Breast epithelium (tissue), 4 donors: ENCODE measurements around the gene FAM124A. TPM values are rescaled to one million over a fixed set of nuclear protein-coding genes. Genes with fewer than 3 reads are reported as not detected.
A peak's percentile ranks its signal among the peaks of the same experiment; 100 is the strongest.

Experiments
- DNase-seq, 2 donors: peaks; one replicate each; pipeline ENCODE4 v3.0.0-alpha.2; 2019; ENCODE audit warnings: low spot score in 2 of 2
- H3K27ac ChIP-seq, 2 donors: fragments of 200-600 bp; sonication (generic) in 1 of 2; one replicate each; pipeline ENCODE4 v1.5.1; 2016 to 2019; ENCODE audit warnings: mild to moderate bottlenecking in 1 of 2
- H3K27me3 ChIP-seq, 2 donors: fragments of 200-600 bp; sonication (generic) in 1 of 2; one replicate each; pipeline versions ENCODE4 v1.5.1 to v1.6.0; 2017 to 2019; ENCODE audit warnings: control low read depth in 1 of 2, mild to moderate bottlenecking in 1 of 2
- H3K36me3 ChIP-seq: fragments of 200-600 bp; one replicate; pipeline ENCODE4 v1.5.1; 2019
- H3K4me1 ChIP-seq, 2 donors: fragments of 200-600 bp; sonication (generic); one replicate each; pipeline ENCODE4 v1.5.1; 2016 to 2019; ENCODE audit warnings: control low read depth in 1 of 2
- H3K4me3 ChIP-seq, 3 donors: fragments of 200-600 bp; sonication (generic); 1 replicate in 2 of 3; 2 replicates in 1 of 3; pipeline ENCODE4 v1.5.1; 2016 to 2019; ENCODE audit warnings: mild to moderate bottlenecking in 3 of 3, moderate library complexity in 2 of 3
- H3K9me3 ChIP-seq, 2 donors: fragments of 200-600 bp; sonication (generic) in 1 of 2; one replicate each; pipeline ENCODE4 v1.5.1; 2016 to 2019; ENCODE audit warnings: control low read depth in 1 of 2
- CTCF ChIP-seq, 3 donors: fragments of 450-650 bp; IDR thresholded peaks; one replicate each; pipeline ENCODE4 v1.5.1; 2016 to 2017; ENCODE audit warnings: antibody characterized with exemption in 3 of 3, mild to moderate bottlenecking in 3 of 3, moderate library complexity in 3 of 3
- POLR2A ChIP-seq: fragments of 450-650 bp; IDR thresholded peaks from one replicate; pipeline ENCODE4 v1.6.1; 2016; ENCODE audit warnings: antibody characterized with exemption, mild to moderate bottlenecking, moderate library complexity
- POLR2AphosphoS5 ChIP-seq, 3 donors: sonication (generic); formaldehyde crosslinking; IDR thresholded peaks; one replicate each; pipeline ENCODE4 v1.6.1; 2017; ENCODE audit warnings: antibody characterized with exemption in 3 of 3
- intact Hi-C: fragments of 100-400 bp; cut with DNase I; formaldehyde crosslinking; loops from one replicate; pipeline ENCODE4 v1.15.1; 2023; ENCODE audit warnings: low total_unique reads
- total RNA-seq, 3 donors: library from RNA; depleted of rRNA; stranded (reverse); fragments of >200 nt; gene quantifications; one replicate each; pipeline ENCODE4 v1.1.0, GENCODE V29; 2016

Gene FAM124A
- total RNA-seq, 3 donors from 2014 or later = 2.2 to 7.9 (median 6.1) TPM

- Histone ChIP-seq H3K27ac (no peak overlapping the region), H3K27me3 (no peaks in the 10 kb centered on the region), H3K9me3 (no peaks in the 10 kb centered on the region), H3K36me3 (no peaks in the 10 kb centered on the region), H3K4me1 (no peaks in the 10 kb centered on the region), H3K4me3 (no peak overlapping the region)
- no peak for DNase-seq
- TF ChIP-seq POLR2A (no peak), CTCF (IDR thresholded peaks at IDR 0.05) (no peak), POLR2AphosphoS5 (IDR thresholded peaks at IDR 0.05) (no peak)
- intact Hi-C loops = no loop called here
Observed at GRCh38 chr13:51275101-51275500, 52.9 kb downstream of the FAM124A start.

- TF ChIP-seq CTCF (IDR thresholded peaks at IDR 0.05) (no peak), POLR2AphosphoS5 (IDR thresholded peaks at IDR 0.05) (no peak), POLR2A (no peak)
- Histone ChIP-seq H3K36me3 (no peaks in the 10 kb centered on the region), H3K9me3 (no peaks in the 10 kb centered on the region), H3K4me3 (no peak overlapping the region), H3K4me1 (no peaks in the 10 kb centered on the region), H3K27ac (no peak overlapping the region), H3K27me3 (no peaks in the 10 kb centered on the region)
- DNase-seq = peak in 1 of 2 donors; percentile 26
- intact Hi-C loops = no loop called here
Observed at GRCh38 chr13:51276636-51277035, 54.4 kb downstream of the FAM124A start.

GRCh38 chr13:51277928-51278327, 55.7 kb downstream of the FAM124A start:
- no peaks in the 10 kb centered on the region for H3K4me1 ChIP-seq
- intact Hi-C loops = no loop called here
- TF ChIP-seq POLR2AphosphoS5 (IDR thresholded peaks at IDR 0.05) = no peak
- TF ChIP-seq POLR2A = no peak
- no peak for TF ChIP-seq CTCF (IDR thresholded peaks at IDR 0.05)
- no peaks in the 10 kb centered on the region for H3K9me3 ChIP-seq
- DNase-seq = no peak
- no peak overlapping the region for H3K4me3 ChIP-seq
- H3K27ac ChIP-seq = no peak overlapping the region
- H3K36me3 ChIP-seq = no peaks in the 10 kb centered on the region
- no peaks in the 10 kb centered on the region for H3K27me3 ChIP-seq

- no peaks in the 10 kb centered on the region for H3K27me3 ChIP-seq
- H3K27ac ChIP-seq = no peak overlapping the region
- no peaks in the 10 kb centered on the region for H3K4me1 ChIP-seq
- intact Hi-C loops = no loop called here
- no peaks in the 10 kb centered on the region for H3K9me3 ChIP-seq
- TF ChIP-seq POLR2AphosphoS5 (IDR thresholded peaks at IDR 0.05) (no peak), POLR2A (no peak), CTCF (IDR thresholded peaks at IDR 0.05) (no peak)
- H3K4me3 ChIP-seq = no peak overlapping the region
- DNase-seq = no peak
- no peaks in the 10 kb centered on the region for H3K36me3 ChIP-seq
Observed at GRCh38 chr13:51278426-51279130, 56.4 kb downstream of the FAM124A start.

- TF ChIP-seq POLR2AphosphoS5 (IDR thresholded peaks at IDR 0.05) (no peak), CTCF (IDR thresholded peaks at IDR 0.05) (no peak), POLR2A (no peak)
- H3K27ac ChIP-seq = no peak overlapping the region
- H3K4me1 ChIP-seq = no peaks in the 10 kb centered on the region
- intact Hi-C loops = no loop called here
- H3K4me3 ChIP-seq = no peak overlapping the region
- DNase-seq = no peak
- H3K9me3 ChIP-seq = no peaks in the 10 kb centered on the region
- H3K36me3 ChIP-seq = no peaks in the 10 kb centered on the region
- H3K27me3 ChIP-seq = no peaks in the 10 kb centered on the region
Observed at GRCh38 chr13:51280379-51280940, 58.3 kb downstream of the FAM124A start.
